OCI-LY7 (cell line): Measurements from ENCODE around the gene LY6G5C. TPM values are rescaled to one million over a fixed set of nuclear protein-coding genes. Genes with fewer than 3 reads are reported as not detected.

Experiments used
- BruUV-seq: library from RNA; stranded (reverse); fragments of 400-500 nt; replicated peaks from 2 replicates; lab custom pipeline; 2021; lab: Mats Ljungman, UMichigan
- CTCF ChIA-PET: fragments of 300-600 bp; sonication (Branson Sonifier 250); formaldehyde crosslinking; loops from one replicate; lab custom pipeline; 2022; ENCODE audit warnings: antibody characterized with exemption; ENCODE audit not compliant: unreplicated experiment; lab: Charles Lee
- POLR2A ChIA-PET: fragments of 300-600 bp; sonication (Branson Sonifier 250); formaldehyde crosslinking; loops from one replicate; lab custom pipeline; 2022; ENCODE audit warnings: antibody characterized with exemption; lab: Charles Lee
- DNase-seq: peaks from one replicate; pipeline ENCODE4 v3.0.0-alpha.2; 2015; ENCODE audit warnings: low spot score
- H2AFZ ChIP-seq: fragments of 200-600 bp; sonication (generic), shearing (Covaris generic); 2 replicates; pipeline ENCODE4 v1.6.1; 2014; ENCODE audit warnings: mild to moderate bottlenecking, antibody characterized with exemption, low read length, moderate library complexity
- H3K27ac ChIP-seq: fragments of 200-600 bp; sonication (generic); 2 replicates; pipeline ENCODE4 v1.5.1; 2014; ENCODE audit warnings: mixed run types, low read depth, mild to moderate bottlenecking, moderate library complexity, low read length, inconsistent platforms; ENCODE audit not compliant: poor library complexity, severe bottlenecking
- H3K36me3 ChIP-seq: fragments of 200-600 bp; sonication (generic); 2 replicates; pipeline ENCODE4 v1.6.1; 2014; ENCODE audit warnings: mild to moderate bottlenecking, antibody characterized with exemption, low read length, moderate library complexity, mixed read lengths; ENCODE audit not compliant: insufficient read depth
- H3K4me1 ChIP-seq: fragments of 200-600 bp; sonication (generic); 2 replicates; pipeline ENCODE4 v1.5.1; 2014; ENCODE audit warnings: mild to moderate bottlenecking, low read length; ENCODE audit not compliant: insufficient read depth, poor library complexity, severe bottlenecking
- H3K4me2 ChIP-seq: fragments of 200-600 bp; sonication (generic); 2 replicates; pipeline ENCODE4 v1.6.1; 2014; ENCODE audit warnings: mild to moderate bottlenecking, low read length
- H3K4me3 ChIP-seq: fragments of 200-600 bp; sonication (generic); 2 replicates; pipeline ENCODE4 v1.5.1; 2014; ENCODE audit warnings: mild to moderate bottlenecking, low read depth, low read length; ENCODE audit not compliant: poor library complexity, severe bottlenecking
- H3K79me2 ChIP-seq: fragments of 200-600 bp; sonication (generic); 2 replicates; pipeline ENCODE4 v1.6.1; 2016; ENCODE audit warnings: low read depth, mild to moderate bottlenecking, low read length, moderate library complexity, mixed read lengths; ENCODE audit not compliant: insufficient read depth
- H3K9me2 ChIP-seq: fragments of 200-600 bp; sonication (generic); 2 replicates; pipeline ENCODE4 v1.6.1; 2016; ENCODE audit warnings: mild to moderate bottlenecking, low read length, mixed read lengths; ENCODE audit not compliant: insufficient read depth
- H3K9me3 ChIP-seq: fragments of 200-600 bp; sonication (generic); 2 replicates; pipeline ENCODE4 v1.6.1; 2014; ENCODE audit warnings: mild to moderate bottlenecking, mixed run types, low read length, mixed read lengths
- H4K20me1 ChIP-seq: fragments of 200-600 bp; sonication (generic); 2 replicates; pipeline ENCODE4 v1.6.1; 2014; ENCODE audit warnings: mild to moderate bottlenecking, antibody characterized with exemption, low read length, moderate library complexity, mixed read lengths; ENCODE audit not compliant: insufficient read depth
- CTCF ChIP-seq: fragments of 200-600 bp; sonication (generic); conservative IDR thresholded peaks from 2 replicates; pipeline ENCODE4 v1.5.1; 2014; ENCODE audit warnings: mild to moderate bottlenecking, antibody characterized with exemption, low read length, moderate library complexity, mixed read lengths
- EZH2phosphoT487 ChIP-seq: fragments of 200-600 bp; sonication (generic); IDR thresholded peaks from 2 replicates; pipeline ENCODE4 v1.6.1; 2018; ENCODE audit warnings: low read depth, borderline replicate concordance, mild to moderate bottlenecking, mixed run types, antibody characterized with exemption, low read length, moderate library complexity, mixed read lengths
- intact Hi-C: fragments of 100-400 bp; cut with micrococcal nuclease; formaldehyde crosslinking; loops from one replicate; pipeline ENCODE4 v1.10.0; 2022; ENCODE audit not compliant: unreplicated experiment
- total RNA-seq, 2 experiments: library from RNA; depleted of rRNA in 1 of 2; stranded (reverse); fragments of >200 nt in 1 of 2; shearing (Covaris generic) in 1 of 2; gene quantifications; 2 replicates each; pipeline ENCODE4 v1.2.3, GENCODE V29; 2014 to 2022

Gene LY6G5C
- total RNA-seq, 2 experiments from 2014 or later, result 1.8 to 3.5 TPM

- ChIA-PET POLR2A (interaction anchor here (0.9 kb wide), 1 partner anchor 52 kb away, joined by 3 read pairs; no protein-coding TSS in a partner anchor), CTCF (no interaction called here)
- TF ChIP-seq EZH2phosphoT487 (no peak), CTCF (no peak)
- Histone ChIP-seq H3K79me2 (no peaks in the 10 kb centered on the region), H3K27ac (no peak overlapping the region), H3K4me3 (no peak overlapping the region), H3K4me1 (peaks cover 13% of the 10 kb centered on the region), H3K4me2 (no peak overlapping the region), H3K9me3 (no peaks in the 10 kb centered on the region), H2AFZ (no peak overlapping the region), H3K9me2 (no peaks in the 10 kb centered on the region), H3K36me3 (peaks cover 49% of the 10 kb centered on the region), H4K20me1 (no peaks in the 10 kb centered on the region)
- BruUV-seq, result no TSS peak
- intact Hi-C loops, result loop anchor here (10.0 kb wide), 2 partner anchors 208 to 462 kb away; partner anchors contain the start of gene EHMT2
- no peak for DNase-seq
Observed at GRCh38 chr6:31686483-31686882, 5.6 kb upstream of the LY6G5C start.

- H3K4me2 ChIP-seq, result no peak overlapping the region
- POLR2A ChIA-PET, result no interaction called here
- TF ChIP-seq EZH2phosphoT487 (no peak), CTCF (no peak)
Observed at GRCh38 chr6:31683591-31683990, 2.7 kb upstream of the LY6G5C start.

GRCh38 chr6:31681135-31681671 lies 336 bp upstream of the LY6G5C start:
- intact Hi-C loops, result loop anchor here (2.0 to 10.0 kb wide), 3 partner anchors 46 to 456 kb away; partner anchors contain the start of gene EHMT2
- Histone ChIP-seq H3K9me2 (no peaks in the 10 kb centered on the region), H3K4me1 (peaks cover 29% of the 10 kb centered on the region), H3K4me3 (peak overlapping the region; percentile 18), H3K27ac (no peak overlapping the region), H4K20me1 (no peaks in the 10 kb centered on the region), H3K9me3 (no peaks in the 10 kb centered on the region), H3K36me3 (peaks cover 2% of the 10 kb centered on the region; the same call in 1 of the 2 replicates), H3K79me2 (no peaks in the 10 kb centered on the region), H3K4me2 (peak overlapping the region; percentile 56), H2AFZ (peak overlapping the region; percentile 33; the same call in 1 of the 2 replicates)
- ChIA-PET POLR2A (interaction anchor here (1.0 kb wide), 1 partner anchor 57 kb away, joined by 3 read pairs; no protein-coding TSS in a partner anchor), CTCF (interaction anchor here (0.5 kb wide), 1 partner anchor 183 kb away, joined by 4 read pairs; no protein-coding TSS in a partner anchor)
- no TSS peak for BruUV-seq
- no peak for TF ChIP-seq EZH2phosphoT487
- TF ChIP-seq CTCF, result no peak
- peak; percentile 25 for DNase-seq

More at GRCh38 chr6:31683591-31683990, 2.7 kb upstream of the LY6G5C start:
- no peak overlapping the region for H3K27ac ChIP-seq
- no peak for DNase-seq
- no peaks in the 10 kb centered on the region for H3K9me2 ChIP-seq
- BruUV-seq, result no TSS peak
- intact Hi-C loops, result loop anchor here (10.0 kb wide), 2 partner anchors 211 to 459 kb away; partner anchors contain the start of gene EHMT2
- no peak overlapping the region for H3K4me3 ChIP-seq
- H3K79me2 ChIP-seq, result no peaks in the 10 kb centered on the region
- no peak overlapping the region for H2AFZ ChIP-seq
- H3K4me1 ChIP-seq, result peaks cover 15% of the 10 kb centered on the region
- peaks cover 21% of the 10 kb centered on the region; the same call in 1 of the 2 replicates for H3K36me3 ChIP-seq
- H3K9me3 ChIP-seq, result no peaks in the 10 kb centered on the region
- no peaks in the 10 kb centered on the region for H4K20me1 ChIP-seq
- CTCF ChIA-PET, result no interaction called here
